ENCODE measurements around the gene DYNC1LI1.

DYNC1LI1 gene

DNA sequence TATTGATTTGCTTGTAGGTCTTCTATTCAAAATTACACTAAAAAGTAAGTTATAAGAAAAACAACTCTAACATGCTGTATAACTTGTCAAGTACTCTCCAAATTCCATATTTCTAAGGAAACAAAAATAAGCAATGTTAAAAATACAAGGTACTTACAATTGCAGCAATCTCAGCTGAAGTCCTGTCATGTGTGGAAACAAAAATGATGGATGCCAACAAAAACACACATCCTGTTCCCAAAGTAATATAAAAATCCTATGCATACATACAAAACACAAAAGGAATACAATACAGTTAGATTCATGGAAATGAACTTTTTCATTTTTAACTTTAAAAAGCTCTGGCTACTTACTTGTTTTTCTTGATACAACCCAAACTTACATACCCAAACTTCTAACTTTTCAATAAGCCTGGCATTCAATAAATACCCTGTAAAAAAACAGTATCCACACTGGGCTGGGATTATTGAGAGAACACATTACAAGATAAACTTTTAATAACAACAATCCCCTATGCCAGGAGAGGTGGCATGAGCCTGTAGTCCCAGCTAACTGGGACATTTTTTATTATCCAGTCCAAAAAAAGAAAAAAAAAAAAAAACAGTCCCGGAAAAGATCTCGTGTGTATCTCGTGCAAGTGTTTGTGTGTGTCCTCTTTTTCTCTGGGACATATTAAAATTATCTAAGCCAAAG lies 82.7 kb downstream of the DYNC1LI1 start:
- DNase-seq, result no peak

DNA sequence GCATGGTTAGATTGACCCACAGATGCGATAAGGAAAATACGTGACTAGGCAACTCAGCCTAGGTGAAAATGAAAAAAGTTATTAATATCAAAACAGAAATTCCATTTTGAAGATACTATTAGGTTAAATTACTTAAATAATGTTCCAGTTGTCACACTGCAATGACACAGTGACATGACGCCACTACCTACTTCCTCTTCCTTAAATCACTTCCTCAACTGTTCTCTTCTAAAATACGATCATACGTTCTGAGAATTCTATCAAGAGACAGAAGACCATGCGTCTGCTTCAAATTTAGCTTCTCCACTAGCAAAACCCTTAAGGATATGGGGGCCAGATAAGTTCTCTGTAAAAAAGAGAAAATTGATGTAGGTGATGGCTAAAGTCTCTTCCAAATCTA lies 86.2 kb downstream of the DYNC1LI1 start:
- DNase-seq, result peak; percentile 88 to 94

DNA sequence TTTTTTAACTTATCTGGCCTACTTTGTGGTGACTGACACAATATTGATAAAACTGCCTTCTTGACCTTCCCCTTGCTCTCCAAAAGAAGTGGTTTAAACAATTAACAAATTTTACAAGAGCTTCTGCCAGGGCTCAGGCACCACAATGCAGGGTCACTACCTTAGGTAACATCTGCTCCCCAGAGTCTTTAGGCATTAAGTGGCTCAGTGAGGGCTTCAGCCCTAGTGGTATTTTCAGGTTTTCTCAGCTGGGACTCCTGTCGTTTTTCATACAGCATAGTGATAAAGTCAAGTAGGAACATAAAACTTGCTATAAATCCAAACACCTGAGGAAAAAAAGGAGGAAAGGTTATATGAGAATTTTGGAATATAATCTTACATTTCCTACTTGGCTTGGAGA lies 86.9 kb downstream of the DYNC1LI1 start:
- DNase-seq, result no peak

DNA sequence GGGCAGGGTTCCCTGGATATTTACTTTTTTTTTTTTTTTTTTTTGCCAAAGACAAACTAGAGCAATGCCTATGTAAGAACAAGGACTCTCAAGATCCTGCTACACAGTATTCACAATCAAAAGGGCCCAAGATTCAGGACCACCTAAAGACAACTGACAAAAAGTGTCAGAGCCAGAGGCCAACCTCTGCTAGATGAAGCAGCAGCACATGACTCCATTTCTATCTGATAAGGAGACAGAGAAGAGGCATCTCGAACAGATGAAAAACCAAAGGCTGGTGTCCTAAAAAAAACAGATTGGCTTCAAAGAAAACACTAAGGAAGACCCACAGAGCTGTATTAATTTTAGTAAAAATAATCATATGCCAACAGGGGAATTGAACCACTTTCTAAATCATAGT lies 88.0 kb downstream of the DYNC1LI1 start:
- no peak for DNase-seq

DNA sequence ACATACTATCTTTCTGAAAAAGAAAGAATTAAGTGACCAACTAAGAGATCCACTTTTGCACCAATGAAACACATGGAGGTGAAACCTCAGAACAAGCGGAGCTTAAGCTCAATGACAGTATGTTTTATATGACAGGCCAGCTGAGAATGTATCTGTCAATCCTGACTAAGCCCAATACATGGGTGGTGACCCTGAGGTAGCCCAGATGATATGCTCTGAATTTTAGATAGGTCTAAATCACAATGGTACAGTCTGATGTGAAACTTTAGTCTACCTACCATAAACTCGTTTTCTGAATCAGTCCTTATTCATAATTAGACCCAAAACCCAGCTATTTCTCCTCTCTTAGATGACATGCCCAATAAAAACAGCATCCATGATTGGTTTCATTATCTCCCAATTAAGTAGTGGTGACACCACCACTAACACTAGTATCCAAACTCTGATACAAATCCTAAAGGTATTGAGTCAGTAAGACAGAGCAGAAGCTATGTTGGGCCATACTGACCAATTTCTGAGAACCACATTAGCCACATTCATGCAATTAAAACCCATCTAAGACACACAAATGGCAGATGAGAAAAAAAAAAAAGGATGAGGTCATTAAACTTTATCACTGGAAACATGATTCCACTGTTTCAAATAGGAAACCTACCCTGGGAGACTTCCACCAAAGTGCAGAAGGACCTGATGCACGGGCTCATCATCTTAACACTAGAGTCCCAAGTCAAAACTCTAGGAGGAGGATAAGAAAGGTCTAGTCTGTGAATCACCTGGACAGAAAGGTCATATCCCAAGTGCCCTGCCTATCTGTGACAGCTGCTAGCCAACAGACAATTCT lies 88.6 kb downstream of the DYNC1LI1 start:
- no peak for DNase-seq

DNA sequence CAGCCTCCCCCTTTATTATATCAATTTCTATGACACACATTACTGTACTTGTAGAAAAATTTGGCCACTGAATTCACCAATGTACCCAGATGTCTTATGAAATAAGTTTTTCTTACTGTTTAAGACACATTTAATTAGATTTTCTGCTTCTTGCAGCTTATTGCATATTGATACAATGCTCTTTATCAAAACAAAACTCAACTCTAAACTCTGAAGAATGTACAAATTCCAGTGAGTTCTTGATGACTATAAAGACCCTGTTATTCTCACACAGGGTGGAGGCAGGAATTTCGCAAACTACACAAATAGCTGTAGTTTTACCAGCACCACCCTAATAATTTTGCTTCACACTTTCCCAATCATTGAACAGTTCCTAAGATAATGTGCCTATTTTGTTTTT lies 90.1 kb downstream of the DYNC1LI1 start:
- DNase-seq, result no peak

Measured in inflammatory macrophage (primary cell).